HG03439 (cell line): ENCODE results near the gene DNAJA4.

Experiments used
- ATAC-seq: cut with Tn5 transposase; IDR thresholded peaks from one replicate; pipeline ENCODE4 v1.9.1; 2021; ENCODE audit warnings: mild to moderate bottlenecking, moderate library complexity; ENCODE audit not compliant: unreplicated experiment

DNAJA4 gene

DNA sequence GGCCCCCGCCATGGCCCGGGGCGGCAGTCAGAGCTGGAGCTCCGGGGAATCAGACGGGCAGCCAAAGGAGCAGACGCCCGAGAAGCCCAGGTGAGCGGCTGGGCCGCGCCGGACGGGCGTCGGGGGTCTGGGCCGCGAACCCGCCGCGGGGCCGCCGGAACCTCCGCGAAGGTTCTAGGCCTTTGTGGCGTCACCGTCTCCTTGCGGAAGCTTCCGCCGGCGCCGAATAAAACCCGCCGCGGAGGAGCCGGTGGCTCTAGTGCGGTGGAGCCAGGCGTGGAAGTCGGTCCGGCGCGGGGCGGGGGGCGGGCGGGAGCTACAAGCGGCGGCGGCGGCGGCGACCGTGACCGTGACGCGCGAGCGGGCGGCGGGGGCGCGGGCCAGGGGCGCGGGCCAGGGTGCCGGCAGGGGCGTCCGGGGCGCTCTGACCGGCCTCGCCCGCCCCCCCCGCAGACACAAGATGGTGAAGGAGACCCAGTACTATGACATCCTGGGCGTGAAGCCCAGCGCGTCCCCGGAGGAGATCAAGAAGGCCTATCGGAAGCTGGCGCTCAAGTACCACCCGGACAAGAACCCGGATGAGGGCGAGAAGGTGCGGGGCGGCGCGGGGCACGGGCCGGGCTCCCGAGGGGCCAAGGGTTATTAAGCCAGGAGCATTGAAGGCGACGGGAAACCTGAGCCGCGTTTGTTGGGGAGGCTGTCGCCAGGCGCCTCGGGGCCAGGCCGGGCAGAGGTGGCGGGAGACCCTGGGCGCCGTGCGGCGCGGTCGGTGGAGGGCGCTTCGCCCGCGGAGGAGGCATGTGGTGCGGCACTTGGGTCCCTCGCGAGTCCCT is at the start of gene DNAJA4:
Gene DNAJA4, plus strand, starts transcription at position 259 of the 833 bp plus-strand sequence. Its CDS starts 202 bp downstream, at position 461.
- no peak for ATAC-seq

DNA sequence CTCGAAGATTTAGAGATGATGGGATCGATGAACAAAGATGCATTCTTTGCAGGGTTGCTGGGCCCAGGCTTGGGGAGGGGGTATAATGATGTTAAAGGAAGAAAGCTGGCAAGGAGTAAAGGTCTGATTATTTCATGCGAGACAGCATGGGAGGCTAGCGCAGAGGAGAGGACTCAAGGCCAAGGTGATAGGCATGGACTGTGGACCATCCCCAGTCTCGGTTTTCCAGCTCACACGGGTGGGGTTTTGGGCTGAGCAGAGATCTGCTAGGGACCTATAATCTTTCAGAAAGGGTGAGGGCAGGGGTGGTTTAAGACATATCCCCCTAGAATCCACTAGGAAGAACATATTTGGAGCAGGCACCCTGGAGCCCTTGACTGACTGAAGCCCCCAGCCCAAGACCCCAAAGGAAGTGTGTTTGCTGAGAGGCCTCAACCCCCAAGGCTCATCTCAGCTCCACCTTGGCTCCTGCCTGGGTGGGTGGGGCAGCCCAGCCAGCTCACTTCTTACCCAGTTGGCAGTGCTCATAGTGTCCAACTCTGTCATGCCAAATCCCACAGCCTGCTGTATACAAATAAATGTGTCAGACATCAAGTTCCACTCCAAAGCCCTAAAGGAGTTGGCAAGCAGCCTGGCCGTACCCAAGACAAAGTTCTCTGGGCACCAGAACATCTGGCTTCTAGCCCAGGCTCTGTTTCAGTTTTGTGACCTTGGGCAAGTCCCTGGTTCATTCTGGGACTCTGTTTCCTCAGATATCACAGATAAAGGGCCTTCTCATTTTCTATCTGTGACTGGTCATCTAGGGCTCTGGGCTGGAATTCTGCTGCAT is 47.9 kb upstream of the DNAJA4 start:
- no peak for ATAC-seq

DNA sequence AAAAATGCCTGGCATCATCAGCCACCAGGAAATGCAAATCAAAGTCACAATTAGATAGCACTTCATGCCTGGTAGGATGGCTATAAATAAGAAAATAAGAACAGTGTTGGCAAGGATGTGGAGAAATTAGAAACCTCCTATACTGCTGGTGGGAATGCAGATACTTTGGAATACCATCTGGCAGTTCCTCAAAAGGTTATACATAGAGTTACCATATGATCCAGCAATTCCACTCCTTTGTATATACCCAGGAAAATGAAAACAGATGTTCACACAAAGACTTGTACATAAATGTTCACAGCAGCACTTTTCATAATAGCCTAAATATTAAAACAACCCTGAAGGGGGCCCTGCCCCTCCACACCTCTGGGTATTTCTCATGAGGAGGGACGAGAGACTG is 43.6 kb upstream of the DNAJA4 start:
- no peak for ATAC-seq

DNA sequence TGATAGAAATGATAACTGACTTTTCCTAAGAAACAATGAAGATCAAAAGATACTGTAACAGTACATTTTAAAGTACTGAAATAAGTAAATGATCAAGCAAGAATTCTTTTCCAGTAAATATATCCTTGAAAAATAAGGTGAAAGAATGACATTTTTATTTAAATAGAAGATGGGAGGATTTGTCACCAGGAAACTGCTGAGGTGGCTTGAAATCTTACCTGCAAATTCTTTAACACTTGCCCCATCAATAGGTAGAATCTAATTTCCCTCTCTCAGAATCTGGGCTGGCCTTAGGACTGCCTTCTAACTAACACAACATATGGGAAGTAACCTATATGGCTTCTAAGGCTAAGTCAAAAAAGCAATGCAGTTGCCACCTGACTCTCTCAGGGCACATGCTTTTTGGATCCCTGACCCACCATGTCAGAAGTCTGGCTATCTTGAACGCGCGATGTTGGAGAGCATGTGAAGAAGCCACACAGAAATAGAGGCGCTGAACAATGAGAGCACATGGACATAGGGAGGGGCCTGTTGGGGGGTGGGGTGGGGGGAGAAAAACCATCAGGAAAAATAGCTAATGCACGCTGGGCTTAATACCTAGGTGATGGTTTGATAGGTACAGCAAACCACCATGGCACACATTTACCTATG is 41.5 kb upstream of the DNAJA4 start:
- ATAC-seq: no peak

DNA sequence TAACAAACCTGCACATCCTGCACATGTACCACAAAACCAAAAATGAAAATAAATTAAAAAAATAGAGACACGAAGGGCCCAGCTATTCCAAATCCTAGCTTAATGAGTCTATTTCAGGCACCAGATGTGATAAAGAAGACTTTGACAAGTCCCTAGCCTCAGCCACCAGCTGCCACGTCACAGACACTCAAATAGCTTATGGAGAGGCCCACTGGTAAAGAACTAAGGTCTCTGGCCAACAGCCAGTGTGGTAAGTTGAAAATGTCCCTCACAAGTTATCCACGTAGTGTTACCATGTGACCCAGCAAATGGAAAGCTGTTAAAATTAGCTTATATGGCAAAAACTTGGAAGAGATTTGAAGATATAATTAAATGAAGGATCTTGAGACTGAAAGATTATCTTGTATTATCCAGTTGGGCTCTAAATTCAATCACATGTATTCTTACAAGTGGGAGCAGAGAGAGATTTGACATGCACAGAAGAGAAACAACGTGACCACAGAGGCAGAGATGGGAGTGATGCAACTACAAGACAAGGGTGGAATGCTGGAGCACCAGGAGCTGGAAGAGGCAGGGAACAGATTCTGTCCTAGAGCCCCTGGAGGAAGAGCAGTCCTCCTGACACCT is 40.9 kb upstream of the DNAJA4 start:
- no peak for ATAC-seq

DNA sequence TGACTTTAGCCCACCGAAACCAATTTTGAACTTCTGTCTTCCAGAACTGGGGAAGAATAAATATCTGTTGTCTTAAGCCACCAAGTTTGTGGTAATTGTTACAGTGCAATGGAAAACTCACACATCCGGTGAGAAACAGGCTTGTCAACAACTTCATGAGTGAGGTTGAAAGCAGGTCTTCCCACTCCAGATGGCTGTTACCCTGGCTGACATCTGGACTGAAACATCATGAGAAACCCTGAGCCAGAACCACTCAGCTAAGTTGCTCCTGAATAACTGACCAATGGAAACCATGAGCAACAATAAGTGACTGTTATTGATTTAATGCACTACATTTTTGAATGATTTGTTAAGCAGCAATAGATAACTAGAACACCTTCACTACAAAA is 40.3 kb upstream of the DNAJA4 start:
- no peak for ATAC-seq

DNA sequence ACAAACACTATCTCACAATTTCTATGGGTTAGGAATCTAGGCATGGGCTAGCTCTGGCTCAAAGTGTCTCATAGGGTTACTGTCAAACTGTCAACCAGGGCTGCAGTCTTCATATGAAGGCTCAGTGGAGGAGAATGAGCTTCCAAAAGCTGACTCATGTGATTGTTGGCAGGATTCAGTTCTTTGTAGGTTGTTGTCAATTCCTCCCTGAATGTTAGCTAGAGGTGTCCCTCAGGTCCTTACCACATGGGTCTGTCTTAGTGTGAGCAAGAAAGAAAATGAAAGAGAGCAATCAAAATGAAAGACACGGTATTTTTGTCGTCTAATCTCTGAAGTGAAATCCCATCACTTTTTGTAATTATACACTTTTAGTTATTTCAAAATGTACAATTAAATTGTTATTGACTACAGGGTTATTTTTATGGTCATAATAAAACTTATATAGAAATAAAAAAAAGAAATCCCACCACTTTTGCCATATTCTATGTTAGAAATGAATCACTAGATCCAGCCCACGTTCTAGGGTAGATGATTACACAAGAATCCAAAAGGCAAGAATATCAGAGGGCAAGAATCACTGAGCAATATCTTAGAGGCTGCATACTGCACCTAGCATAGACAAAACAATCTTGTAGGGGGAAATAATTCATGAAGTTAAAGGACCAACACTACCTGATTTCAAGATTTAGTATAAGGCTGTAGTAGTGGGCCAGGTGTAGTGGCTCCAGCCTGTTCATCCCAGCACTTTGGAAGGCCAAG is 38.4 kb upstream of the DNAJA4 start:
- ATAC-seq: no peak

DNA sequence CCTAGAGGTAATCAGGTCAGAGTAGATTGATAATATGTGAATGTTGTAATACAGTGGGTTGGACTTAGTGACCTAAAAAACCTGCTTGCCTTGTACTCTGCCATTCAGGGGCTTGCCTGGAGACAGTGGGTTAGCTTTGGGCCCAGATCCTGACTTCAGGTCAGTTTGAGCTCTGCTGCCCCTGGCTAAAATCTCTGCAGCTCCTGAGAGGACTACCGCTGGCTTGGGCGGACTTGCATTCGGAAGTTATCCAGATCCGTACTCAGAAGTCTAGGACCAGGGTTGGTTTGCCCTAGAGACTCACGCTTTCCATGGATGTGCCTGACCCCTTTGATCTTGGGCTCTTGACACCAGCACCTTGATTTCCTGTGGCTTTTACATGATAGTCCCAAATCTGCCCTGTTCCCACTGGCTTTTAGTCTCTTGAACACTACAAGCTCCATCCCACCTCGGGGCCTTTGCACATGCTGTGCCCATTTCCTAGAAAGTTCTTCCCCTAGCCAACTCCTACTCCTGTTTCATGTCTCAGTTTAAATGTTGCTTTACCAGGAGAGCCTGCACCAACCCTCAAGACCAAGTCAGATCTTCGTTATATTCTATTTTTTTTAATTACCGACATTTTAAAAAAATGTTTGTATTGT is 35.9 kb upstream of the DNAJA4 start:
- no peak for ATAC-seq

DNA sequence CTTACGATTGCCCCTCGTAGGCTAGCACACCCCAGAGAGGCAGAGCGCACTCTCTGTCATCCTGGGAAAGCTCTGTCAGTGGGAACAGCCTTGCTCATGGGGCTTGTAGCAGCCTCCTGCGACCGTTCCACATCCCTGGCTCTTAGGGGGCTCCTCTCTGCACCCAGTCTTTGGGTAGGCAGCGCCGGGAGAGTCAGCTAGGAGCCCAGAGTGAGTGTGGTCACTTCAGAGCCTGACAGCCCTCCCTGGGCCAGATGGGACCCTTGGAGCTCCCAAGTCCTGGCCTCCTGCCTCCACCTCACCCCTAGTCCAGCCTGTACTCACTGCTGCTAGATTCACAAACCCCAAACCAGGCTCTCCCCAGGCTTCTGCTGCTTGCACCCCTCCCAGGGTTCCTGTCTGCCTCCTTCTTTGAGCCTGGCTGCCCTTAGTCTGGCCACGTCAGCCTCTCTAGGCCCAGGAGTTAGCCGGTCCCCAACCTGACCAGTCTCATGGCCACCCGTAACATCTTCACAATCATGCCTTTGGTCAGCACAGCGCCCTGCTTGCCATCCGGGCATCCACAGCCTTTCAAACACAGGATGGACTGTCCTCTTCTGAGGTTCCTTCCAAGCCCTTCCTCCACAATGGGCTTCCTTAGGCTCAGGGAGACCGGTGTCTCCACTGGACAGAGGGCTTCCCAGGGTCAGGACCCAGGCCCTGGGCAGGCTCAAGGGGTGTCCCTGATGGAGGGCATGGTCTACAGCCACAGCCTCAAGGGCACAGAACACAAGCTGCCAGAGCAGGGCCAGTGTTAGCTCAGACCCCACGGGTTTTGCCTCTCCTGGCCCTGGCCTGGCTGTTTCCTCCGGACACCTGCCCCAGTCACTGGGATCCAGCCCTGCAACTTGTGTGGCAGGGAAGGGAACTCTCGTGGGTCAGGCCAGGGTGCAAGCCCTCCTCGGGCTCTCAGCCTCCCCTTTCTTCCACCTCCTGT is 34.6 kb upstream of the DNAJA4 start:
- no peak for ATAC-seq

DNA sequence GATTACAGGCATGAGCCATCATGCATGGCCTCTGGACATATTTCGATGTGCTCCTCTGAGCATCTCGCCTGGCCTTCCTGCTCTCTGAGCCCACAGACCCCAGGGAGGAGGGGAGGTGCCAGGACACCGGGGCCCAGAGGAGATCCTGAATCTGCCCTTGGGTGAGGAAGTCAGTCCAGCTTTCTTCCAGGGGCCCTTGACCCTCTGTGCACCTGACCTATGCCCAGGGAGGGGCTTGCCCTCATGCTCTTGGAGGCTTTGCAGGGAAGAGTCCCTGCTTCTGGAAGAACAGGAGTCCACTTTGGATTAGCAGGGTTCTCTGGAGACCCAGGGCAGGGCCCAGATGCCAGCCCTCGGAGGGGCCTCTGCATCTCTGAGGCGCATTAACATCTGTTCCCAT is 31.4 kb upstream of the DNAJA4 start:
- no peak for ATAC-seq

DNA sequence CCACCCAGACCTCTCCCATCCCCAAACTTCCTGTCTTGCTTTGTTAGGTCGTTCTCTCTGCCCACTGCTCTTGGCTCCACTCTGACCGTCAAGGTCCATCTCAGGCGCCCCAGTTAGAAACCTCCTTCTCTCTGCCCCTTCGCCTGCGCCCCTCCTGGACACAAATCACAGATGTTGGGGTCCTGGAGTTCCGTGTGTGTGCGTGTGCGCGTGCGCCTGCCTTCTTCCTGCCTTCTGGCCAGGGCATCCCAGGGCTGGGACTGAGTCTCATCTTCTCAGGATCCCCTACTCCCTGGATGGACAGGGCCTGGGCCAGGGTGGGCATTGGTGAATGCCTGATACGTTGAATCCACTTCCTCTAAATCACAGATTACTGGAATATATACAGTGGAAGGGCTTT is 30.9 kb upstream of the DNAJA4 start:
- ATAC-seq: no peak

DNA sequence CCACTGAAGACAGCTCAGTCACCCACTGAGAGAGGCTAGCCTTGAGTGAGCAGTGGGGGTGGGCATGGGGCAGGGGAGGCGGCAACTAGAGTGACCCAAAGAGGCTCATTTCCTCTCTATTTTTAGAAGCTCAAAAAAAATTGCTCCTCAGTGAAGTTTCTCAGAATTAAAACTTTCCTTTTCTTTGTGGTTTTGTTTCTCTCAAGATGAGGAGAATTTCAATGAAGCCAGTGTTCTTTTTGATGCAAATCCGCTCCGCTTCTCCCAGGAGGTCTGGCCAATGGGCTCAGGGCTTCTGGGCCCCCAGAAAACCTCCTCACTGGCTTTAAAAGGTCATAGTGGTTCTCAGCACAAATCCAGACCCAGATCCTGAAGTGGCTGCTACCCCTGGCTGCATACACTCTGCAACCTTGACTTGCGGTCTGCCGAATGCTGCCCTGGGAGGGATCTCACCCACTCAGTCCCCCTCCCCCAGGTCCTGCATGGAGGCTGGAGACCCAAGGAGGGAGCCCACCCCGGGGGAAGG is 29.8 kb upstream of the DNAJA4 start, which contains the start of gene ACSBG1:
Gene ACSBG1, minus strand, starts transcription at position 51 of the 526 bp plus-strand sequence. CDS start 64 bp downstream, outside the sequence.
- no peak for ATAC-seq

DNA sequence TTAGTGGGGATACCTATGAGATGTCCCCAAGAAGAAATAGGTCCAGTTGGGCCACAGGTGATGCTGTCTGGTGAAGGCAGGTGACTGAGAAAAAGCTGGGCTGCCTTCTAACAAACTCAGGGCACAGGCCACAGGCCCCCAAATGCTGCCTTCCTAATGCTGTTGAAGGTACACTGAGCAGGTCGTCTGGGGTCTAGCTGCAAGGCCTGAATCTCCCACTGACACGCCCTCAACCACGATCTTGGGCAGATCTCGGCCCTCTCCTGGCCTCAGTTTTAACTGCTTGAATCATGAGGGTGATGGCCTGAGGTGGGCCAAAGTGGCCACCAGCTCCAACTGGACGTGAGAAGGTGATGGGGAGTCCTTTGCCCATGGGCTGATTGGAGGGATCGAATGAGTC is 27.9 kb upstream of the DNAJA4 start:
- ATAC-seq: no peak

DNA sequence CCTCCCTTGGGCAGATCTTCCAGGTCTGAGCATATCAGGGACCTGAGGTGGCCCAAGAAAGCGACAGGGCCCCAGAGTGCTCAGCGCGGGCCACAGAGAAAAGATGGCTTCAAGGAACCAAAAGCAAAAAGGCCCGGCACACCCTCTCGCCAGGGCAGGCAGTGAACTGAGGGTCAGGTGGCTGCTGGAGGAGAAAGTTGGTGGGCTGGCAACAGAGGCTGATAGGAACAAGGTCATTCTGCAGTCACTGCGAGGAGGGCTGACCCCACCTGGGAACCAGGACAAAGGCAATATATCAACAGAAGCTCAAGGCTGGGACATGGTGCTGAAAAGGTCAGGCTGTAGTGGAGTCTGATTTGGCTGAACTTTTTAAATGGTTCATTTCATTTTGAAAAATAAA is 27.2 kb upstream of the DNAJA4 start:
- ATAC-seq: no peak

DNA sequence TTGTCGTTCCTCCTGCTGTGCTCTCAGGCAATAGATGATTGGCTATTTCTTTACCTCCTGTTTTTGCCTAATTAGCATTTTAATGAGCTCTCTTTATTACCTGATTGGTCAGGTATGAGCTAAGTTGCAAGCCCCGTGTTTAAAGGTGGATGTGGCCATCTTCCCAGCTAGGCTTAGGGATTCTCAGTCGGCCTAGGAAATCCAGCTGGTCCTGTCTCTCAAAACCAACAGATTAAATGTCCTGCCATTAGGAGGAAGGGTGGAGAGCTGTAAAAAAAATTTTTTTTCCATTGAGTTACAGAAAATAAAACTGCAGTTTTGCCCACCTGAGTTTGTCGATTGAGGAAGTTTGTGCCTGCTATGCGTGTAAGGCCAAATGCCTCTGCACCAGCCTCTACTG is 24.6 kb upstream of the DNAJA4 start:
- no peak for ATAC-seq

DNA sequence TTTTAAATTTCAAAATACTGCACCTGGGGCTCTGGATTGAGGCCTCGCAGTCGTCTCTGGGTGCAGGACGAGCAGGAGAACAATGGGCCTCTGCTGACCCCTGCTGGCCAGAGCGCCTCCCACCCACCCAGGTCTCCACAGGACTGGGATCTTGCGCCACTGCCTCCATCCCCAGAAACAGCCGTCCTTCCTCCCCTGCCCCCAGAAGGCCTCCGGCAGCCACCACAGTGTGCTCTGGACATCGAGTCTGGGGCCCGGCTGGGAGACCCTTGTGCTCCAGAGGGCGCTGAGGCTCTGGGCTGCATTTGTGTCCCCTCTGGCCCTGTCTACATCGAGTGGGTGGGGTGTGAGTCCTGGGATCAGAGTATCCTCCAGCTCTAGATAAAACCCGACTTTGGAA is 23.3 kb upstream of the DNAJA4 start:
- ATAC-seq: peak; percentile 49

DNA sequence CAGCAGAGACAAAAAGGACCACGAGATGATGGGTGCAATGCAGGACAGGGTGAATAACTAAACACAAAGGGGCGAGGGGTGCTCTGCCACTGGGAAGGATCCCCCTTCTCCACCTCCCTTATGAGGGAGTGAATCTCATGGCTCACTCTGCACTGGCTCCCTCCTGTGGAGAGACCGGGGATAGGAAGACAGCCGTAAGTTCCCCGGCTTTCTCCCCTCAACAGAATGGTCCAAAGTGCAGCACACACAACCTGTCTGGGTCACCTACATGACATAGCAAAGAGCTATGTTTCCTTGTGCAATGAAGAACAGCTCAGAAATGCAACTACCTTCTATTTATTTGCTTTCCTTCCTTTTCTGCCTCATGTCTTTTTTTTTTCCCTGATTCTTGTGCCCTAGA is 22.2 kb upstream of the DNAJA4 start:
- no peak for ATAC-seq

DNA sequence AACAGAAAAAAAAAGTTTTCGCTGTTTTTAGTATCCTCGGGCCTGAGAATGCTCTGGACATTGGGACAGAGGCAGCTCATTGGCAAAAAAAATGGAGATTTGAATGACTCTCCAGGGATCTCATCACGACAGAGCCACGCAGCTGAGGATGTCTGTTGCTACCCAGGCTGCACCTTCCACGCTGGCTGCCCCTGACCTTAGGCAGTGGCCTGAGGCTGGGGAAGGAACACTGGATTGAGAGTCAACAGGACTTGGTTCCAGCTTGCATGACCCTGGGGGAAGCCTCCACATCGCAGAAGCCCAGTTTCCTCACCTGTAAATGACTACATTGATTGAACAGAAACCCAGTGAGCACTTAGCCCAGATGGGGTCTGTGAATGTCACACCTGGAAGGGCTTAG is 21.3 kb upstream of the DNAJA4 start:
- ATAC-seq: no peak
